Activated naive CD4-positive, alpha-beta T cell treated with anti-CD3 and anti-CD28 coated beads for 36 hours (primary cell): ENCODE data around the gene LDLRAD4. TPM values are rescaled to one million over a fixed set of nuclear protein-coding genes. Genes with fewer than 3 reads are reported as not detected.

Experiments
- CTCF ChIA-PET: fragments of 350-600 bp; sonication (Branson Sonifier 250); formaldehyde crosslinking; loops from one replicate; lab custom pipeline; 2021; ENCODE audit warnings: antibody characterized with exemption; lab: Charles Lee
- DNase-seq: peaks from one replicate; pipeline ENCODE4 v3.0.0-alpha.2; 2020
- H3K27ac Mint-ChIP-seq: one replicate; pipeline ENCODE4 v1.8.0; 2021; ENCODE audit warnings: mild to moderate bottlenecking, mixed read lengths
- H3K27me3 Mint-ChIP-seq: one replicate; pipeline ENCODE4 v1.8.0; 2021; ENCODE audit warnings: low read depth, mixed read lengths
- H3K36me3 Mint-ChIP-seq: one replicate; pipeline ENCODE4 v1.8.0; 2021; ENCODE audit warnings: low read depth, mixed read lengths
- H3K4me1 Mint-ChIP-seq: one replicate; pipeline ENCODE4 v1.8.0; 2021; ENCODE audit warnings: low read depth, mixed read lengths
- H3K4me3 Mint-ChIP-seq: one replicate; pipeline ENCODE4 v1.8.0; 2021; ENCODE audit warnings: mild to moderate bottlenecking, moderate library complexity, mixed read lengths
- H3K9me3 Mint-ChIP-seq: one replicate; pipeline ENCODE4 v1.8.0; 2021; ENCODE audit warnings: mixed read lengths
- intact Hi-C: fragments of 100-400 bp; cut with micrococcal nuclease; formaldehyde crosslinking; loops from one replicate; pipeline ENCODE4 v1.15.1; 2023
- total RNA-seq, 2 experiments: library from RNA; stranded (reverse); gene quantifications; one replicate each; pipeline ENCODE4 v1.2.3, GENCODE V29; 2021

The LDLRAD4 gene
- total RNA-seq, 2 experiments from 2014 or later = 19.4 to 21.3 TPM

GRCh38 chr18:13276530-13277520 is 58.3 kb downstream of the LDLRAD4 start:
- intact Hi-C loops = no loop called here
- CTCF ChIA-PET = interaction anchor here (0.8 to 1.1 kb wide), 2 partner anchors 14 to 389 kb away, joined by 3 read pairs; no protein-coding TSS in a partner anchor
- DNase-seq = no peak
- Mint-ChIP-seq H3K27me3 (no peaks in the 10 kb centered on the region), H3K4me1 (peaks cover 74% of the 10 kb centered on the region), H3K9me3 (no peaks in the 10 kb centered on the region), H3K36me3 (no peaks in the 10 kb centered on the region), H3K27ac (no peak overlapping the region), H3K4me3 (no peak overlapping the region)

- Mint-ChIP-seq H3K4me1 (peaks cover 73% of the 10 kb centered on the region), H3K4me3 (no peak overlapping the region), H3K27me3 (no peaks in the 10 kb centered on the region), H3K9me3 (peaks cover 2% of the 10 kb centered on the region), H3K27ac (peak overlapping the region; percentile 44), H3K36me3 (peaks cover 1% of the 10 kb centered on the region)
- intact Hi-C loops = no loop called here
- DNase-seq = no peak
- CTCF ChIA-PET = interaction anchor here (0.7 to 2.5 kb wide), 3 partner anchors 10 to 160 kb away, joined by 3 to 12 read pairs (median 4); no protein-coding TSS in a partner anchor
Measured at GRCh38 chr18:13278062-13278630, 59.6 kb downstream of the LDLRAD4 start.

DNA sequence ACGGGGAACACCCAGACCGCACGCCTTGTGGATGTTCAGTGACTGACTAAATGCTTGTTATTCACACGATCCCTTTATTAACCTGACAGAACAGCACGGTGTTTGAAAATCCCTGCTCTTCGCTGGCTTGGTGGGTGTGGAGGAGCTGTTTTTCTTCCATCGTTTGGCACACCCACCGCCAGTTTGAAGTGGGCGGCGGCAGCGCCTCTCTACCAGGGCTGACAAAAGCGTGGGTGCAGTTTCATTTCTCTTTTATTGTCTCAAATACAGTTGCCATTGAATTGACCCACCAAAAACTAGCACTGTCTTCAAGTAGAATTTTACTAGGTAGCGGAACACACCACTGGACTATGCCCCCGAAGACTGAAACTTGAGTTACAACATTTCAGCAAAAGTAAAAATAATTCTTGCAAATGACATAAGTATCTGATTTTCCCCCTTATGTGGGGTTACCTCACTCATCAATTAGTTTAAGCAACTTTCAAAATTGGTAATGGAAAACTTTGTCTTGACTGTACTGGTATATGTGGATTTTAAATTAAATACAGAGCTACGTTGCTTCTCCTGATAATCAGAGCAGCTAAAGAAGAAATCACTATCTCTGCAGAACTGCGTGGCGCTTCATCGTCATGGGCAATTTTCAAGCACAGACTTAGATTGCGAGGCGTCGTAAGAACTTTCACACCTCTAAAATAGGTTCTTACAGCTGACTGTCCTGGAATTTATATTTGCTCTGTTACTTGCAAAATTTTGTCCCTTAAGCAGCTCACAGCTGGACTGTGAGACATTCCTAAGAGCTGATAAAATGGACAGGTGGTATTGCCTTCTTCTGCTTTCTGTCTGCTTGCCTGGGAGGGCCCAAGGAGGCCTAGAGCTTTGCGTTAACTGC is 60.9 kb downstream of the LDLRAD4 start:
- Mint-ChIP-seq H3K36me3 (peaks cover 1% of the 10 kb centered on the region), H3K27me3 (no peaks in the 10 kb centered on the region), H3K9me3 (peaks cover 2% of the 10 kb centered on the region), H3K27ac (peak overlapping the region; percentile 63), H3K4me3 (peak overlapping the region; percentile 63), H3K4me1 (peaks cover 66% of the 10 kb centered on the region)
- intact Hi-C loops = loop anchor here (1.0 kb wide), 2 partner anchors 9 to 12 kb away; no protein-coding TSS in a partner anchor
- DNase-seq = peak; percentile 51
- CTCF ChIA-PET = interaction anchor here (0.7 to 2.5 kb wide), 5 partner anchors 11 to 180 kb away, joined by 3 to 12 read pairs (median 4); no protein-coding TSS in a partner anchor

DNA sequence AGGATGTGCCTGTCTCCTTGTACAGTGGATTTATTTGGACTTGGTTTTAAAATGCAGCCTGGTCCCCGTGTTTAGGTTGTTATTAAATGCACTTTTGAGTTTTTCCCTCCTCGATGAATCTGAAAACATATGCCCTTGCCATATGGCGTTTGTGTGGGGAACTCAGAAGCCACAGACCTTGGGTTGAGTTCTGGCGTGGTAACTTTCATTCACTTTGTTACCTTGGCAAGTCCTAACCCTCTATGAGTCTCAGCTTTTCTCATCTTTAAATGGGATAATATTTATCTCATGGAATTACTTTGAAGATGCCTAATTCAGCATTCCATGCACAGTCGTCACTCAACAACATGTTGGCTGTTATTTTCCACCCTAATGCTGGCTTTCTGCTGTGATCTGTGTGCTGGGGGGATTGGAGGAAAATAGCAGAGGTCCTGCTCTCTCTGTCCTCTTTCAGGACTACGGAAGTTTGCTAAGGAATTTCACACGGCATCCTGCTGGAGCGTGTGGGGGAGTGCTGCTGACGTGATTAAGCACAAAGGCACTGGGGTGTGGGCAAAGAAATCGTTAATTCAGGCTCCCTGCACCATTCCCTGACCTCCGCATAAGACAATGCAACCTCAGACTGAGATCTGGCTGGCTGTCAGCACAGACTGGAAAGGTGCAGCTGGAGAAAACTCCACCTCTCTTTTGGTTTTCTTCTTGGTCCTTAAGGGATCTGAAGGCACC is 61.7 kb downstream of the LDLRAD4 start:
- intact Hi-C loops = no loop called here
- CTCF ChIA-PET = interaction anchor here (0.8 to 2.5 kb wide), 3 partner anchors 12 to 179 kb away, joined by 3 to 12 read pairs (median 4); no protein-coding TSS in a partner anchor
- no peak for DNase-seq
- H3K4me1 Mint-ChIP-seq = peaks cover 64% of the 10 kb centered on the region
- H3K4me3 Mint-ChIP-seq = no peak overlapping the region
- no peaks in the 10 kb centered on the region for H3K27me3 Mint-ChIP-seq
- peaks cover 2% of the 10 kb centered on the region for H3K9me3 Mint-ChIP-seq
- H3K27ac Mint-ChIP-seq = no peak overlapping the region
- H3K36me3 Mint-ChIP-seq = peaks cover 1% of the 10 kb centered on the region

DNA sequence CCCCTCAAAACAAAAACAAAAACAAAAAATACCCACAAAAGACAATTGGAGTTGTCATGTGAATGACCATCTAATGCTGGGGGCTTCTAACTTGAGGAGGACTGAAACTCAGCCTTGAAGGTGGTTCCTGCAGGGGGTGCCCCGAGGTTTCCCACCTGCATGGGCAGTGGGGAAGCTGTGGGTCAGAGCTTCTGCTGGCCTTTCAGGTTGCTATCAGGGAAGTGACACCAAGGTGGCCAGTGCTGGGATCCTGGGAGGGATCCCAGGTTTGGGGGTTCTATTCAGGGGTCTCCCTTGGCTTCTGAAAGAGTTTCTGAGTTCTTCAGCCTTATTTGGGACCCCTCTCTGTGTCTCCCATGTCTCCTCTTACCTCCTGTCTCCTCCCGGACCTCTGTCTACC is 62.8 kb downstream of the LDLRAD4 start:
- Mint-ChIP-seq H3K9me3 (peaks cover 2% of the 10 kb centered on the region), H3K4me1 (peaks cover 60% of the 10 kb centered on the region), H3K27me3 (no peaks in the 10 kb centered on the region), H3K36me3 (peaks cover 1% of the 10 kb centered on the region), H3K27ac (no peak overlapping the region), H3K4me3 (no peak overlapping the region)
- CTCF ChIA-PET = interaction anchor here (0.6 to 1.2 kb wide), 2 partner anchors 65 to 350 kb away, joined by 3 to 5 read pairs; no protein-coding TSS in a partner anchor
- intact Hi-C loops = no loop called here
- DNase-seq = no peak

GRCh38 chr18:13283746-13284145 is 65.2 kb downstream of the LDLRAD4 start:
- no peak overlapping the region for H3K27ac Mint-ChIP-seq
- CTCF ChIA-PET = no interaction called here
- intact Hi-C loops = no loop called here
- peaks cover 1% of the 10 kb centered on the region for H3K36me3 Mint-ChIP-seq
- H3K4me3 Mint-ChIP-seq = no peak overlapping the region
- no peaks in the 10 kb centered on the region for H3K27me3 Mint-ChIP-seq
- peaks cover 45% of the 10 kb centered on the region for H3K4me1 Mint-ChIP-seq
- peaks cover 2% of the 10 kb centered on the region for H3K9me3 Mint-ChIP-seq
- DNase-seq = no peak

- no peaks in the 10 kb centered on the region for H3K27me3 Mint-ChIP-seq
- no peak for DNase-seq
- intact Hi-C loops = no loop called here
- peaks cover 2% of the 10 kb centered on the region for H3K9me3 Mint-ChIP-seq
- no peak overlapping the region for H3K27ac Mint-ChIP-seq
- CTCF ChIA-PET = interaction anchor here (0.9 kb wide), 1 partner anchor 68 kb away, joined by 3 read pairs; no protein-coding TSS in a partner anchor
- peaks cover 1% of the 10 kb centered on the region for H3K36me3 Mint-ChIP-seq
- H3K4me3 Mint-ChIP-seq = no peak overlapping the region
- peaks cover 40% of the 10 kb centered on the region for H3K4me1 Mint-ChIP-seq
Measured at GRCh38 chr18:13284330-13285027, 65.9 kb downstream of the LDLRAD4 start.

DNA sequence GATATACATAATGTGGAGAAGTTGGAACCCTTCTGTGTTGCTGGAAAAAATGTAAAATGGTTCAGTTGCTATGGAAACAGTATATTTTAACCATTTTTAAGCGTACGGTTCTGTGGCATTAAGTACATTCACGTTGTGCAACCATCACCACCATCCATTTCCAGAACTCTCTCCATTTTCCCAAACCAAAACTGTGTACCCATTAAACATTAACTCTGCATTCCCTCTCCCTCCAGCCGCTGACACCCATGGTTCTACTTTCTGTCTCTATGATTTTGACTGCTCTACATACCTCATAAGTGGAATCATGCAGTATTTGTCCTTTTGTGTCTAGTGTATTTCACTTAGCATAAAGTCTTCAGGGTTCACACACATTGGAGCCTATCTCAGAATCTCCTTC is 67.3 kb downstream of the LDLRAD4 start:
- no peaks in the 10 kb centered on the region for H3K27me3 Mint-ChIP-seq
- CTCF ChIA-PET = interaction anchor here (1.0 kb wide), 1 partner anchor 69 kb away, joined by 3 read pairs; no protein-coding TSS in a partner anchor
- peaks cover 2% of the 10 kb centered on the region for H3K9me3 Mint-ChIP-seq
- intact Hi-C loops = no loop called here
- no peak overlapping the region for H3K27ac Mint-ChIP-seq
- H3K36me3 Mint-ChIP-seq = peaks cover 1% of the 10 kb centered on the region
- DNase-seq = no peak
- H3K4me3 Mint-ChIP-seq = no peak overlapping the region
- H3K4me1 Mint-ChIP-seq = peaks cover 35% of the 10 kb centered on the region

DNA sequence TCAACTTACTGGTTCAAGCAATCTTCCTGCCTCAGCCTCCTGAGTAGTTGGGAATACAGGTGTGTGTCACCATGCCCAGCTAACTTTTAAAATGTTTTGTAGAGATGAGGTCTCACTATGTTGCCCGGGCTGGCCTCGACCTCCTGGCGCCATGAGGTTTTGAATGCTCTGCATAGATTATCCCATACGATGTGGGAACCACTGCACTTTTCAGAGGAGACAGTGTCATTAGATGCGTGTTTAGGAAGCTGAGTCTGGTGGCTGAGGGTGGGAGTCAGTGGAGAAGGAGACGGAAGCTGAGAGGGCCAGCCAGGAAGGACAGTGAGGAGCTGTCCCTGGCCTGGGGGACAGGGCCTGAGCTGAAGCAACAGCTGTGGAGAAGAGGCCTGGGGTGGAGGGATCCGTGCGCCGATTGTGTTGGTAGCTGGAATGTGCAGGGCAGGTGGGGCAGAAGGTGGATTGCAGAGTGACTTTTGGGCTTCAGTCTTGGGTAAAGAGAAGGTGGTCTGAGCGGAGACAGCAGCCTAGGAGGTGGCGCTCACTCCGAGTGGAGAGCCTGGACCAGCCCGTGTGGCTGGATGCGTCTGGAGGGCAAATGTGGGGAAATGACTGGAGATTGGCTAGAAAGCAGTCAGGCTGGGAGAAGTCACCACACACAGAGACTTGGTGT is 68.0 kb downstream of the LDLRAD4 start:
- DNase-seq = no peak
- Mint-ChIP-seq H3K27ac (no peak overlapping the region), H3K4me3 (no peak overlapping the region), H3K9me3 (peaks cover 2% of the 10 kb centered on the region), H3K36me3 (peaks cover 1% of the 10 kb centered on the region), H3K27me3 (no peaks in the 10 kb centered on the region), H3K4me1 (peaks cover 40% of the 10 kb centered on the region)
- intact Hi-C loops = no loop called here
- CTCF ChIA-PET = interaction anchor here (1.0 kb wide), 1 partner anchor 70 kb away, joined by 3 read pairs; no protein-coding TSS in a partner anchor

- no peak for DNase-seq
- CTCF ChIA-PET = no interaction called here
- Mint-ChIP-seq H3K27me3 (no peaks in the 10 kb centered on the region), H3K27ac (no peak overlapping the region), H3K9me3 (no peaks in the 10 kb centered on the region), H3K4me3 (no peak overlapping the region), H3K4me1 (peaks cover 36% of the 10 kb centered on the region), H3K36me3 (no peaks in the 10 kb centered on the region)
- intact Hi-C loops = no loop called here
Measured at GRCh38 chr18:13287372-13287771, 68.8 kb downstream of the LDLRAD4 start.
